ENCODE results near the gene ANKRD31.
"Not testable (repeated sequence)": the region's sequence is repeated elsewhere in the genome, so short reads cannot be mapped to it uniquely, and the experiment has no call there.

Gene ANKRD31

GRCh38 chr5:75214928-75215327 is 21.8 kb downstream of the ANKRD31 start:
- DNase-seq, result no peak

GRCh38 chr5:75214409-75214808 is 22.3 kb downstream of the ANKRD31 start:
- DNase-seq, result no peak

GRCh38 chr5:75203604-75204003 is 33.1 kb downstream of the ANKRD31 start:
- DNase-seq, result no peak

GRCh38 chr5:75202935-75203334 is 33.7 kb downstream of the ANKRD31 start:
- no peak for DNase-seq

GRCh38 chr5:75200776-75201175 is 35.9 kb downstream of the ANKRD31 start:
- DNase-seq, result no peak

GRCh38 chr5:75199946-75200345 is 36.7 kb downstream of the ANKRD31 start:
- no peak for DNase-seq

- no peak for DNase-seq
Observed at GRCh38 chr5:75199071-75199470, 37.6 kb downstream of the ANKRD31 start.

GRCh38 chr5:75197745-75198144 is 38.9 kb downstream of the ANKRD31 start:
- no peak for DNase-seq

- DNase-seq, result no peak
Observed at GRCh38 chr5:75192804-75193203, 43.9 kb downstream of the ANKRD31 start.

- DNase-seq, result no peak
Observed at GRCh38 chr5:75192264-75192663, 44.4 kb downstream of the ANKRD31 start.

- no peak for DNase-seq
Observed at GRCh38 chr5:75190227-75190626, 46.5 kb downstream of the ANKRD31 start.

- no peak for DNase-seq
Observed at GRCh38 chr5:75189353-75189752, 47.3 kb downstream of the ANKRD31 start.

- DNase-seq, result no peak
Observed at GRCh38 chr5:75185763-75186162, 50.9 kb downstream of the ANKRD31 start.

GRCh38 chr5:75176009-75176408 is 60.7 kb downstream of the ANKRD31 start:
- DNase-seq, result not testable (repeated sequence)

GRCh38 chr5:75174872-75175271 is 61.8 kb downstream of the ANKRD31 start:
- not testable (repeated sequence) for DNase-seq

- DNase-seq, result no peak
Observed at GRCh38 chr5:75169516-75169915, 67.2 kb downstream of the ANKRD31 start.

- no peak for DNase-seq
Observed at GRCh38 chr5:75168026-75168735, 68.5 kb downstream of the ANKRD31 start.

- no peak for DNase-seq
Observed at GRCh38 chr5:75167345-75167744, 69.3 kb downstream of the ANKRD31 start.

- not testable (repeated sequence) for DNase-seq
Observed at GRCh38 chr5:75161508-75161907, 75.2 kb downstream of the ANKRD31 start.

GRCh38 chr5:75156585-75156984 is 80.1 kb downstream of the ANKRD31 start:
- DNase-seq, result peak in 1 of 2 experiments; percentile 0

GRCh38 chr5:75152860-75153259 is 83.8 kb downstream of the ANKRD31 start:
- DNase-seq, result no peak

GRCh38 chr5:75148051-75148450 is 88.6 kb downstream of the ANKRD31 start:
- DNase-seq, result no peak

GRCh38 chr5:75142566-75143136 is 94.0 kb downstream of the ANKRD31 start:
- DNase-seq, result no peak

- DNase-seq, result no peak
Observed at GRCh38 chr5:75140277-75140676, 96.4 kb downstream of the ANKRD31 start.

GRCh38 chr5:75138689-75139088 is 98.0 kb downstream of the ANKRD31 start:
- no peak for DNase-seq

Data from NCI-H526 (cell line).